H1 (cell line): Measurements from ENCODE around the gene PRKCA. TPM values are rescaled to one million over a fixed set of nuclear protein-coding genes. Genes with fewer than 3 reads are reported as not detected.
A peak's percentile ranks its signal among the peaks of the same experiment; 100 is the strongest.

ENCODE experiments used
- ASH2L ChIP-seq: fragments of 200-600, 300-600 bp; sonication (generic); IDR thresholded peaks from one replicate; pipeline ENCODE4 v1.7.1; 2017; ENCODE audit warnings: low read length
- EGR1 ChIP-seq: IDR thresholded peaks from 2 replicates; pipeline ENCODE4 v1.6.1; 2011; ENCODE audit warnings: low read depth, low read length, borderline replicate concordance
- EP300 ChIP-seq, 2 experiments: IDR thresholded peaks; 1 replicate in 1 of 2; 2 replicates in 1 of 2; pipeline ENCODE4 v1.6.1; 2011 to 2012; ENCODE audit warnings: low read depth in 2 of 2, low read length in 2 of 2, mild to moderate bottlenecking in 2 of 2, borderline replicate concordance in 1 of 2, inconsistent platforms in 1 of 2, moderate library complexity in 1 of 2
- JUN ChIP-seq: IDR thresholded peaks from 2 replicates; pipeline ENCODE4 v1.6.1; 2011; ENCODE audit warnings: low read depth, mild to moderate bottlenecking, improper control_type of control experiment, low read length
- JUND ChIP-seq: IDR thresholded peaks from 2 replicates; pipeline ENCODE4 v1.6.1; 2011; ENCODE audit warnings: mild to moderate bottlenecking, improper control_type of control experiment, low read length
- KDM5A ChIP-seq: fragments of 200-600 bp; IDR thresholded peaks from 2 replicates; pipeline ENCODE4 v1.7.1; 2012; ENCODE audit warnings: mild to moderate bottlenecking, low read length, inconsistent platforms, mixed read lengths
- MAFK ChIP-seq: IDR thresholded peaks from 2 replicates; pipeline ENCODE4 v1.6.1; 2012; ENCODE audit warnings: low read depth, mild to moderate bottlenecking, improper control_type of control experiment, low read length
- NANOG ChIP-seq: IDR thresholded peaks from 2 replicates; pipeline ENCODE4 v1.6.1; 2011; ENCODE audit warnings: low read length, low read depth, mild to moderate bottlenecking, inconsistent platforms; ENCODE audit not compliant: insufficient read depth, poor library complexity, severe bottlenecking
- NRF1 ChIP-seq: IDR thresholded peaks from 2 replicates; pipeline ENCODE4 v1.6.1; 2011; ENCODE audit warnings: mild to moderate bottlenecking, low read depth, low read length, improper control_type of control experiment
- RAD21 ChIP-seq, 2 experiments: IDR thresholded peaks in 1 of 2; conservative IDR thresholded peaks in 1 of 2; 2 replicates each; pipeline ENCODE4 v1.6.1; 2011; ENCODE audit warnings: low read depth in 2 of 2, low read length in 2 of 2, improper control_type of control experiment in 1 of 2, inconsistent platforms in 1 of 2, mild to moderate bottlenecking in 1 of 2, moderate library complexity in 1 of 2
- RFX5 ChIP-seq: IDR thresholded peaks from 2 replicates; pipeline ENCODE4 v1.6.1; 2011; ENCODE audit warnings: low read depth, low read length, improper control_type of control experiment, borderline replicate concordance
- RNF2 ChIP-seq: fragments of 200-900, 300-1000 bp; sonication (generic); IDR thresholded peaks from 2 replicates; pipeline ENCODE4 v1.7.1; 2016; ENCODE audit warnings: borderline replicate concordance, low read depth, mild to moderate bottlenecking, antibody characterized with exemption, low read length; ENCODE audit not compliant: poor library complexity, severe bottlenecking; ENCODE audit errors: missing control alignments
- SIN3A ChIP-seq, 2 experiments: IDR thresholded peaks in 1 of 2; conservative IDR thresholded peaks in 1 of 2; 2 replicates each; pipeline ENCODE4 v1.6.1; 2011 to 2012; ENCODE audit warnings: low read length in 2 of 2, improper control_type of control experiment in 1 of 2, low read depth in 1 of 2, mild to moderate bottlenecking in 1 of 2
- TAF7 ChIP-seq: optimal IDR thresholded peaks from 2 replicates; pipeline ENCODE3; 2011; ENCODE audit warnings: low read depth, mild to moderate bottlenecking, inconsistent platforms, low read length, moderate library complexity, borderline replicate concordance
- TEAD4 ChIP-seq: IDR thresholded peaks from 2 replicates; pipeline ENCODE4 v1.6.1; 2012; ENCODE audit warnings: low read depth, low read length, inconsistent platforms, mixed read lengths
- polyA plus RNA-seq, 7 experiments: library from polyadenylated mRNA; depleted of rRNA in 3 of 7; stranded (reverse) in 5 of 7; unstranded in 2 of 7; fragments of >200 nt in 5 of 7; fragments of 200-250 nt in 2 of 7; gene quantifications; 1 replicate in 5 of 7; 2 replicates in 1 of 7; 4 replicates in 1 of 7; pipeline versions ENCODE4 v1.2.1 to v1.2.3, GENCODE V29; 2011 to 2013; ENCODE audit warnings: missing spikeins in 2 of 7, mixed read lengths in 2 of 7
- total RNA-seq: library from RNA; stranded (reverse); fragmentation: NEBNext Ultra II Directional; extraction: Animal tissue kit (Norgen Biotek cat#: 25700); gene quantifications from 2 replicates; pipeline ENCODE4 v1.2.1, GENCODE V29; 2021

Gene PRKCA
- total and polyA plus RNA-seq, 2 of the 8 experiments (the other 6 are each of a cell fraction or from before 2014, with no cell fraction given) = 5.8 to 17.8 TPM

GRCh38 chr17:66564992-66565465 is 262.6 kb downstream of the PRKCA start (continued):
- TF ChIP-seq NANOG (no peak), JUN (no peak), NRF1 (no peak), EP300 (IDR thresholded peaks at IDR 0.05; ENCODE audit: borderline replicate concordance in 1 of 2, low read depth in 2 of 2, low read length in 2 of 2) (no peak; a peak in 1 of 3 replicates), KDM5A (no peak), RAD21 (IDR thresholded peaks at IDR 0.05 in 1 of 2, conservative IDR thresholded peaks at IDR 0.05 in 1 of 2; ENCODE audit: low read depth in 2 of 2, low read length in 2 of 2) (peak in 1 of 2 experiments; percentile 35; a peak in 2 of 4 replicates), MAFK (peak; percentile 3; the same call in 1 of the 2 replicates), TEAD4 (peak; percentile 78; the same call in 1 of the 2 replicates), RFX5 (no peak), RNF2 (no peak), SIN3A (conservative IDR thresholded peaks at IDR 0.05 in 1 of 2, IDR thresholded peaks at IDR 0.05 in 1 of 2; ENCODE audit: low read depth in 1 of 2, low read length in 2 of 2) (no peak), EGR1 (no peak), ASH2L (peak; percentile 22), JUND (no peak), TAF7 (no peak)
- TF ChIP-seq, all 59 proteins: peak for 13
